GM10248 (cell line): Measurements from ENCODE around the gene NXPH4.

ENCODE experiments used
- CTCF ChIA-PET: fragments of 300-600 bp; sonication (Branson Sonifier 250); formaldehyde crosslinking; extraction: SDS; loops from one replicate; lab custom pipeline; 2021; ENCODE audit warnings: antibody characterized with exemption; lab: Yijun Ruan, JAX
- POLR2A ChIA-PET: fragments of 350-650 bp; sonication (Branson Sonifier 250); formaldehyde crosslinking; extraction: SDS; loops from one replicate; lab custom pipeline; 2020; ENCODE audit warnings: antibody characterized with exemption; lab: Yijun Ruan, JAX
- DNase-seq: peaks from one replicate; pipeline ENCODE4 v3.0.0; 2012; ENCODE audit errors: extremely low spot score
- CTCF ChIP-seq: IDR thresholded peaks from 2 replicates; pipeline ENCODE4 v1.5.1; 2012; ENCODE audit warnings: mild to moderate bottlenecking, low read depth; ENCODE audit errors: extremely low read depth, missing control alignments, control extremely low read depth

The NXPH4 gene

GRCh38 chr12:57221169-57221917 lies 4.7 kb downstream of the NXPH4 start:
- DNase-seq, result no peak
- POLR2A ChIA-PET, result no interaction called here
- no peak for TF ChIP-seq CTCF
- CTCF ChIA-PET, result interaction anchor here (4.3 to 13.7 kb wide), 2 partner anchors 8 to 20 kb away, joined by 45 to 348 read pairs; a partner anchor contains a TSS

- no peak for DNase-seq
- TF ChIP-seq CTCF, result no peak
- POLR2A ChIA-PET, result no interaction called here
- CTCF ChIA-PET, result interaction anchor here (0.7 to 13.7 kb wide), 4 partner anchors 9 to 18 kb away, joined by 4 to 348 read pairs (median 24); a partner anchor contains a TSS
These were observed 5.9 kb downstream of the NXPH4 start for GRCh38 chr12:57222286-57223190.

- ChIA-PET CTCF (interaction anchor here (0.7 to 13.7 kb wide), 5 partner anchors 9 to 17 kb away, joined by 4 to 348 read pairs (median 9); a partner anchor contains a TSS), POLR2A (no interaction called here)
- DNase-seq, result no peak
- TF ChIP-seq CTCF, result no peak
These were observed 6.9 kb downstream of the NXPH4 start for GRCh38 chr12:57223191-57224165.

GRCh38 chr12:57224278-57224972 lies 7.8 kb downstream of the NXPH4 start:
- ChIA-PET POLR2A (no interaction called here), CTCF (interaction anchor here (0.9 to 13.7 kb wide), 8 partner anchors 8 to 231 kb away, joined by 3 to 348 read pairs (median 6); partner anchors contain the start of gene INHBE)
- no peak for TF ChIP-seq CTCF
- no peak for DNase-seq

GRCh38 chr12:57224973-57225679 lies 8.5 kb downstream of the NXPH4 start:
- POLR2A ChIA-PET, result no interaction called here
- TF ChIP-seq CTCF, result peak; percentile 65

More at GRCh38 chr12:57224973-57225679, 8.5 kb downstream of the NXPH4 start:
- CTCF ChIA-PET, result interaction anchor here (0.9 to 22.8 kb wide), 10 partner anchors 10 to 231 kb away, joined by 3 to 403 read pairs (median 8); partner anchors contain the start of genes INHBE, NXPH4 and STAC3
- peak; percentile 64 for DNase-seq
